HG03103 (cell line): Measurements from ENCODE around the gene VRK3.

Source experiments
- ATAC-seq: cut with Tn5 transposase; IDR thresholded peaks from one replicate; pipeline ENCODE4 v1.9.1; 2021; ENCODE audit warnings: low read depth; ENCODE audit not compliant: unreplicated experiment

The VRK3 gene

GRCh38 chr19:50030937-50031336 lies 5.8 kb upstream of the VRK3 start:
- no peak for ATAC-seq

GRCh38 chr19:50030225-50030624 lies 5.1 kb upstream of the VRK3 start:
- ATAC-seq: no peak

- no peak for ATAC-seq
Measured at GRCh38 chr19:50026550-50026906, 1.4 kb upstream of the VRK3 start.

- peak; percentile 51 for ATAC-seq
Measured at GRCh38 chr19:50025794-50026549, 800 bp upstream of the VRK3 start, which contains the start of gene ZNF473. Gene ZNF473, plus strand, starts transcription at chr19:50026005. Its CDS starts 5,078 bp downstream, at chr19:50031083.

- ATAC-seq: no peak
Measured at GRCh38 chr19:50024719-50025021, 502 bp downstream of the VRK3 start.

- ATAC-seq: no peak
Measured at GRCh38 chr19:50022823-50023222, 2.3 kb downstream of the VRK3 start.

GRCh38 chr19:50020481-50020880 lies 4.7 kb downstream of the VRK3 start:
- ATAC-seq: no peak

- no peak for ATAC-seq
Measured at GRCh38 chr19:50016225-50016807, 8.9 kb downstream of the VRK3 start.

GRCh38 chr19:50008532-50008931 lies 16.6 kb downstream of the VRK3 start:
- ATAC-seq: no peak

- ATAC-seq: no peak
Measured at GRCh38 chr19:50007947-50008346, 17.2 kb downstream of the VRK3 start.

GRCh38 chr19:50007170-50007569 lies 18.0 kb downstream of the VRK3 start:
- no peak for ATAC-seq

- no peak for ATAC-seq
Measured at GRCh38 chr19:50005428-50005827, 19.7 kb downstream of the VRK3 start.

- ATAC-seq: no peak
Measured at GRCh38 chr19:50003810-50004419, 21.3 kb downstream of the VRK3 start.

GRCh38 chr19:50003254-50003788 lies 21.9 kb downstream of the VRK3 start:
- no peak for ATAC-seq

- no peak for ATAC-seq
Measured at GRCh38 chr19:50002386-50002960, 22.7 kb downstream of the VRK3 start.

- no peak for ATAC-seq
Measured at GRCh38 chr19:50001775-50002174, 23.4 kb downstream of the VRK3 start.

GRCh38 chr19:50000841-50001557 lies 24.2 kb downstream of the VRK3 start:
- no peak for ATAC-seq

GRCh38 chr19:50000038-50000840 lies 24.9 kb downstream of the VRK3 start:
- ATAC-seq: no peak

GRCh38 chr19:49999371-50000010 lies 25.7 kb downstream of the VRK3 start:
- ATAC-seq: no peak

- ATAC-seq: no peak
Measured at GRCh38 chr19:49997709-49998108, 27.5 kb downstream of the VRK3 start.
